Natural killer cell (primary cell): ENCODE measurements around the gene VSX1. TPM values are rescaled to one million over a fixed set of nuclear protein-coding genes. Genes with fewer than 3 reads are reported as not detected.

Experiments
- ATAC-seq, 3 donors: fragments of 150-1000 bp in 2 of 3; fragments of 200-7000 bp in 1 of 3; cut with Tn5 transposase; 1 replicate in 1 of 3; 2 replicates in 2 of 3; pipeline ENCODE4 v1.10.0; 2021; ENCODE audit warnings: mild to moderate bottlenecking in 2 of 3, moderate library complexity in 2 of 3
- DNase-seq, 2 donors: peaks; one replicate each; pipeline versions ENCODE4 v3.0.0 to v3.0.0-alpha.2; 2013 to 2021; ENCODE audit warnings: mixed read lengths in 1 of 2
- H3K27ac ChIP-seq: one replicate; pipeline ENCODE4 v1.5.1; 2013; ENCODE audit warnings: mild to moderate bottlenecking, low read length
- H3K27me3 ChIP-seq: one replicate; pipeline ENCODE4 v1.6.1; 2013; ENCODE audit warnings: low read length; ENCODE audit not compliant: control insufficient read depth, insufficient read depth
- H3K36me3 ChIP-seq: one replicate; pipeline ENCODE4 v1.6.1; 2013; ENCODE audit warnings: low read length; ENCODE audit not compliant: control insufficient read depth, insufficient read depth
- H3K4me1 ChIP-seq: one replicate; pipeline ENCODE4 v1.6.1; 2013; ENCODE audit warnings: low read length; ENCODE audit not compliant: control insufficient read depth, insufficient read depth
- H3K4me3 ChIP-seq: one replicate; pipeline ENCODE4 v1.5.1; 2013; ENCODE audit warnings: low read length
- H3K9me3 ChIP-seq: one replicate; pipeline ENCODE4 v1.6.1; 2013; ENCODE audit warnings: low read length; ENCODE audit not compliant: control insufficient read depth, insufficient read depth
- H3K27ac Mint-ChIP-seq, 2 donors: one replicate each; pipeline ENCODE4 v1.8.0; 2022; ENCODE audit warnings: mild to moderate bottlenecking in 2 of 2, mixed read lengths in 2 of 2, moderate library complexity in 1 of 2
- H3K27me3 Mint-ChIP-seq, 2 donors: one replicate each; pipeline ENCODE4 v1.8.0; 2022; ENCODE audit warnings: low read depth in 2 of 2, mixed read lengths in 2 of 2
- H3K36me3 Mint-ChIP-seq: one replicate; pipeline ENCODE4 v1.8.0; 2022; ENCODE audit warnings: mixed read lengths
- H3K4me1 Mint-ChIP-seq, 2 donors: one replicate each; pipeline ENCODE4 v1.8.0; 2022; ENCODE audit warnings: mixed read lengths in 2 of 2
- H3K4me3 Mint-ChIP-seq: one replicate; pipeline ENCODE4 v1.8.0; 2022; ENCODE audit warnings: mild to moderate bottlenecking, moderate library complexity, mixed read lengths
- H3K9me3 Mint-ChIP-seq, 2 donors: one replicate each; pipeline ENCODE4 v1.8.0; 2022; ENCODE audit warnings: mixed read lengths in 2 of 2
- WGBS: methylation state at CpG from one replicate; pipeline ENCODE4 v1.1.7; 2013; ENCODE audit warnings: missing lambda C conversion rate; ENCODE audit not compliant: insufficient coverage; 5-methylcytosine and 5-hydroxymethylcytosine counted together
- intact Hi-C: fragments of 100-400 bp; cut with micrococcal nuclease; formaldehyde crosslinking; loops from one replicate; pipeline ENCODE4 v1.14.2; 2022
- total RNA-seq, 4 donors: library from RNA; stranded (reverse); fragments of 120-200 nt in 1 of 4; gene quantifications; one replicate each; pipeline versions ENCODE4 v1.2.3 to v1.2.4, GENCODE V29; 2013 to 2022
- TF ChIP-seq, protein P1 (sequence below): fragments of 200-600 bp; IDR thresholded peaks from one replicate; pipeline ENCODE4 v1.8.0; 2022; ENCODE audit warnings: antibody characterized with exemption

Gene VSX1
- total RNA-seq, 3 donors from 2014 or later (not counting 1 experiment from before 2014, with no cell fraction given): not detected

DNA sequence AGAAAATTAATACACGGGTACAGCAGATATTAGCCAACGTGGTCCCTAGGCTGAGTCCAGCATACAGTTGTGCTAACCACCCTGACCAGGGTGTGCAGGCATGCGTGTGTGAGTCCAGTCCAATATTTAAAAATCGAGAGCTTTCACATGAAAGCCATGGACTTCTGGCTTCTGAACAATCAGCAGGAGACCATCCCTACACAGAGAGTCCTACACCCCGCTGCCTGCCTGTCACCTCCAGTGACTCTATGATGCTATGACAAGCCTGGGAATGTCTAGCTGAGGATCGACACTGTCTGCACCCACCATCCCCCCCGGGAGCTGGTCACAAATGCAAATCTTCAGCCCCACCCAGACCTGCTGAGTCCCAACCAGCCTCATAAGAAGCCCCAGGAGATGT, 31.9 kb downstream of the VSX1 start:
- H3K9me3 Mint-ChIP-seq: no peaks in the 10 kb centered on the region
- Histone ChIP-seq H3K4me1 (peaks cover 41% of the 10 kb centered on the region), H3K27me3 (no peaks in the 10 kb centered on the region), H3K9me3 (no peaks in the 10 kb centered on the region), H3K27ac (no peak overlapping the region), H3K36me3 (peaks cover 33% of the 10 kb centered on the region), H3K4me3 (no peak overlapping the region)
- H3K4me1 Mint-ChIP-seq: peaks cover 44 to 52% of the 10 kb centered on the region in 2 donors
- no peaks in the 10 kb centered on the region for H3K27me3 Mint-ChIP-seq
- intact Hi-C loops: no loop called here
- TF ChIP-seq, protein P1, sequence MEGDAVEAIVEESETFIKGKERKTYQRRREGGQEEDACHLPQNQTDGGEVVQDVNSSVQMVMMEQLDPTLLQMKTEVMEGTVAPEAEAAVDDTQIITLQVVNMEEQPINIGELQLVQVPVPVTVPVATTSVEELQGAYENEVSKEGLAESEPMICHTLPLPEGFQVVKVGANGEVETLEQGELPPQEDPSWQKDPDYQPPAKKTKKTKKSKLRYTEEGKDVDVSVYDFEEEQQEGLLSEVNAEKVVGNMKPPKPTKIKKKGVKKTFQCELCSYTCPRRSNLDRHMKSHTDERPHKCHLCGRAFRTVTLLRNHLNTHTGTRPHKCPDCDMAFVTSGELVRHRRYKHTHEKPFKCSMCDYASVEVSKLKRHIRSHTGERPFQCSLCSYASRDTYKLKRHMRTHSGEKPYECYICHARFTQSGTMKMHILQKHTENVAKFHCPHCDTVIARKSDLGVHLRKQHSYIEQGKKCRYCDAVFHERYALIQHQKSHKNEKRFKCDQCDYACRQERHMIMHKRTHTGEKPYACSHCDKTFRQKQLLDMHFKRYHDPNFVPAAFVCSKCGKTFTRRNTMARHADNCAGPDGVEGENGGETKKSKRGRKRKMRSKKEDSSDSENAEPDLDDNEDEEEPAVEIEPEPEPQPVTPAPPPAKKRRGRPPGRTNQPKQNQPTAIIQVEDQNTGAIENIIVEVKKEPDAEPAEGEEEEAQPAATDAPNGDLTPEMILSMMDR: no peak
- WGBS: 91% methylated on average over 7 of the region's 7 CpGs
- no peaks in the 10 kb centered on the region for H3K36me3 Mint-ChIP-seq
- peak overlapping the region in 1 of 2 donors; percentile 79 for H3K27ac Mint-ChIP-seq
- DNase-seq (no peak), ATAC-seq (no peak)
- no peak overlapping the region for H3K4me3 Mint-ChIP-seq

DNA sequence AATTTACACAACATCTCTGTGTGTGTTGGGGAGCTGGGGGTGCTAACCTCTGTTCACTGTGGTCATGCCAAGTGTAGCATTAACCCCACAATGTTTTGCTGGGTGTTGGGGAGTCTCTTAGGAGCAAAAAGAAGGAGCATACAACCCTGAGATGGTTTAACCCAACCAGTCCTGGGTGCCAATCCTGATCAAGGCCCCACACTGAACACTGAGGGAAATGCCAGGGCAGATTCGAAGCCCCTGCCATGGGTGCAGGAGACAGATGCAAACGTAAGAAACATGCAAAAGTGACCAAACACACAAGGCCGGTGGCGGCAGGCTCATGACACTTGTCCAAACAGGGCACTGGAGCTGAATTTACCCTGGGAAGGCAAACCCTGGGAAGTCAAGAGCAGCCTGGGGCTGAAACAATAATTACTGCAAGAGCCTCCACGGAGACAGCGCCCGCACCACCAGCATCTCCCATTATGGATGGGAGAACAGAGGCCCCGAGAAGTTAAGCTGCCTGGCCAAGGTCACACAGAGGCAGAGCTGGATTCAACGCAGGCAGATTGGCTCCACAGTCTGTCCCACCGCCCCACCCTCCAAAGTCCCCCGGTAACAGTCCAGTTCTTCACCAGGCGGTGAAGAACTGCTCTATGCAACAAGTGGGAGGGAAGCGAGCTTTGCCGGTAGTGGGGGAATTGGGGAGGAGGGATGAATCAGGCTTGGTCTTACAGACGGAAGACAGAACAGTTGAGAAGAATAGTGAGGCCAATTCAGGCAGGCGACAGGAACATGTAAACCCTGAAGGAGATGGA, 32.5 kb downstream of the VSX1 start:
- H3K27ac ChIP-seq: no peak overlapping the region
- Mint-ChIP-seq H3K4me1 (peaks cover 38 to 46% of the 10 kb centered on the region in 2 donors), H3K4me3 (no peak overlapping the region), H3K36me3 (no peaks in the 10 kb centered on the region), H3K27ac (peak overlapping the region; percentile 27 to 35), H3K27me3 (no peaks in the 10 kb centered on the region), H3K9me3 (no peaks in the 10 kb centered on the region)
- TF ChIP-seq, protein P1: no peak
- DNase-seq: no peak
- peaks cover 33% of the 10 kb centered on the region for H3K36me3 ChIP-seq
- intact Hi-C loops: no loop called here
- no peaks in the 10 kb centered on the region for H3K9me3 ChIP-seq
- H3K27me3 ChIP-seq: no peaks in the 10 kb centered on the region
- WGBS: 94% methylated on average over 16 of the region's 16 CpGs
- H3K4me1 ChIP-seq: peaks cover 39% of the 10 kb centered on the region
- no peak overlapping the region for H3K4me3 ChIP-seq
- ATAC-seq: no peak

DNA sequence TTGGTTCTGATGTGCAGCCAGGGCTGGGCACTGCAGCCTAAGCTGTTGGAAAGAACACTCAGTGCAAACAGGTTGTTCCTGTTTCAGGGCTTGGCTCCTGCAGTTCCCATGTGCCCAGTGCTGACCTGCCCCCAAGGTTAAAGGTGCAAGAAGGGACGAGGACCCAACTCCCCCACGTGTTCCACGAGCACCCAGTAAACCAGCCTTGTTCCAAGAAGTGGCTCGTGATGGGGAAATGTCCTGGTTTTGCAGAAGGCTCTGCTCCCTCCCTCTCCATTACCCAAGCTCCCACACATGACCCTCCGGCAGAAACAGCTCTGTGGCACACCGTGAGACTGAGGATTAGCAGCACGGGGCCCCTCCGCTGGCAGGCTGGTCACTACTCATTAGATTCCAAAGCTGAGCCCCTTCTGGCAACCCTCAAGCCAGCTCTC, 33.4 kb downstream of the VSX1 start:
- Mint-ChIP-seq H3K9me3 (no peaks in the 10 kb centered on the region), H3K36me3 (no peaks in the 10 kb centered on the region), H3K4me3 (no peak overlapping the region), H3K4me1 (peaks cover 29 to 39% of the 10 kb centered on the region in 2 donors), H3K27me3 (no peaks in the 10 kb centered on the region), H3K27ac (peak overlapping the region; percentile 27 to 35)
- no peak overlapping the region for H3K4me3 ChIP-seq
- TF ChIP-seq, protein P1: no peak
- H3K27ac ChIP-seq: no peak overlapping the region
- DNase-seq (no peak), ATAC-seq (no peak)
- H3K27me3 ChIP-seq: no peaks in the 10 kb centered on the region
- peaks cover 33% of the 10 kb centered on the region for H3K36me3 ChIP-seq
- 92% methylated on average over 8 of the region's 8 CpGs for WGBS
- intact Hi-C loops: no loop called here
- no peaks in the 10 kb centered on the region for H3K9me3 ChIP-seq
- H3K4me1 ChIP-seq: peaks cover 35% of the 10 kb centered on the region
